AG09319 (cell line): ENCODE results near the gene OR10H1.
"Not testable (repeated sequence)": the region's sequence is repeated elsewhere in the genome, so short reads cannot be mapped to it uniquely, and the experiment has no call there.

Experiments
- DNase-seq: peaks from one replicate; pipeline ENCODE4 v3.0.0-alpha.2; 2010; ENCODE audit warnings: low read depth; ENCODE audit errors: extremely low read depth
- CTCF ChIP-seq: IDR thresholded peaks from 2 replicates; pipeline ENCODE4 v1.5.1; 2011; ENCODE audit warnings: low read depth, mild to moderate bottlenecking, inconsistent platforms, low read length, moderate library complexity

OR10H1 gene

GRCh38 chr19:15776991-15777970 is 38.2 kb downstream of the OR10H1 start:
- no peak for DNase-seq
- no peak for TF ChIP-seq CTCF

GRCh38 chr19:15776264-15776663 is 39.2 kb downstream of the OR10H1 start:
- TF ChIP-seq CTCF: no peak
- no peak for DNase-seq

DNA sequence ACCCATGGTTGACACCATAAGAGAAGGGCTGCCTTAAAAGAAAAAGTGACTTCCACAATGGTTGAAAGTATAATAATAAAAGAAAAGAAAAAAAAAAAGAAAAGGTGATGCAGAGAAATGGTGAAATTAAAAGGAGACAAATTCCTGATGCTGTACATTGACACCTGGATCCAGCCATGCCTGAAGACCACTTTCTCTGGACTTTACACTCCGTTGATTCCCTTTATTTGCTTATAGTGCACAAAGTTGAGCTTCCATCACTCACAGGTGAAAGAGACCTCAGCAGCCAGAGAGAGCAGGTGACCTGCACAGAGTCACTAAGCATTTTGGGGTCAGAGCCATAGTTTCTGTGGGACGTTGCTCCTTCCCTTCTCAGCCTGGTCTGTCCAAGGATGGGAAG is 40.2 kb downstream of the OR10H1 start:
- no peak for DNase-seq
- no peak for TF ChIP-seq CTCF

DNA sequence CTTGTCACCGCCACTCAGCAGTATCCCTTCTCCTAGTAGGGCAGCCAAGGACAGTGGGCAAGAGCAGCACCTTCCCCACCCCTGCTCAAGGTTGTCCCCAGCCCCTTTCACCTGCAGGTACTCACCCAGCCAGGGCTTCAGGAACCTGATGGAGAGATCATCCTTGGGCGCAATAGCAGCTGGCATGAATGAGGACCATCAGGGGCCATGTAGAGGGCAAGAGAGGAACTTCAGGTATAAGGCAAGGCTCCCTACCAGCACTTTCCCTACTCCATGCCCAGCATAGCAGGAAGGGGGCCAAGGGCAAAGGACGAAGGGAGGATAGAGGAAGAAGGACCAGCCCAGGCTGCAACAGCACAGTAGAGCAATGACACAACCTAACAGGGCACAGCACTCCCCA is 41.3 kb downstream of the OR10H1 start:
- not testable (repeated sequence) for DNase-seq

GRCh38 chr19:15769586-15769985 is 45.9 kb downstream of the OR10H1 start:
- no peak for DNase-seq
- no peak for TF ChIP-seq CTCF

DNA sequence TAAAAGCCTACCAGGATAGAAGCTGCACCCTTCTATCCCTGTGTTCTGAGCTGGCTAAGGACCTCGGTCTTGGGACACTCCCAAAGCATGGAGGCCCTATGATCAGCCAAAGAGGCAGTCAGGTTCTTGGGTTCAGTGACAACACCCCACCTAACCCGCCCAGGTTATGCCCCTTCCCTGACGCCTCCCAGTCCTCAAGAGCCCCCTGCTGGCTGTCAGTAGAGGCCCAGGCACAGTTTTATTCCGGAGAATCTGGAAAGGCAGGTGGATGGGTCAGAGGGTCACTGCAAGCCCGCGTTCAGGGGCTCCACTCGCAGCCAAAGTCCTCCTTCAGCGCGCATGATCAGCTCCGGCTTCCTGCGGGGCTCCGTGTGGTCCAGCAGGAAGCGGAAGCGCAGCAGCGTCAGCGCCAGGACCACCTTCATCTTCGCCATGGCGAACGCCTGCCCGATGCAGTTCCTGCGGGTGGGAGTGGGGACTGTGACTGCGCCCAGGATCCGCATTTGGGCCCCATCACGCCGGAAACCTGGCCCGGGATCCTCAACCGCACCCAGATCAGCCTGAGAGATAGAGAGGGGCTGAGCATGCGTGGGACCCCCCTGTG is 55.4 kb downstream of the OR10H1 start:
- DNase-seq: no peak

DNA sequence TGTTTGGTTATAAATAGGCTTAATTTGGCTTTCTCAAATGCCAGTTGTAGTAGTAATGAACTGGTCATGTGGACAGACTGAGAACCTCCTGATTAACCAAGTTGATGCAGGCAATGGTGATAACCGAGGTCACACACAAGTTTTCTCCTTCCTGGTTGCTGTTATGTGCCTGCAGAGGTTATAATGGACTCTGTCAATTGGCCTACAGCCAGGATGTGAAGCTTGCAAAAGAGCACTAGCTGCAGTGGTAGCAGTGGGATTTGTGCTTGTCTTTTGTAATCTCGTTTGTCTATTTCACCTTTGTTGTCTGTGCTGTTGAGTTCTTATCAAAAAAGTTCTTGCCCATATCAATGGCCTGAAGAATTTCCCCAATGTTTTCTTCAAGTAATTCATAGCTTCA is 57.1 kb downstream of the OR10H1 start:
- no peak for TF ChIP-seq CTCF
- no peak for DNase-seq

More for the DNA sequence above, 55.4 kb downstream of the OR10H1 start:
- no peak for TF ChIP-seq CTCF
